ENCODE results near the gene CTXN3.

Gene CTXN3

GRCh38 chr5:127649018-127649439, at the start of gene CTXN3:
TSS of gene CTXN3 (plus strand) at chr5:127649082. CDS start at chr5:127657522, 8,440 bp downstream.
- no peak for DNase-seq (ENCODE audit: low spot score)

GRCh38 chr5:127599320-127599719, 49.6 kb upstream of the CTXN3 start:
- no peak for DNase-seq (ENCODE audit: low spot score)

GRCh38 chr5:127599847-127600246, 49.0 kb upstream of the CTXN3 start:
- DNase-seq (ENCODE audit: low spot score): no peak

GRCh38 chr5:127601111-127601510, 47.8 kb upstream of the CTXN3 start:
- no peak for DNase-seq (ENCODE audit: low spot score)

GRCh38 chr5:127601601-127602000, 47.3 kb upstream of the CTXN3 start:
- DNase-seq (ENCODE audit: low spot score): no peak

GRCh38 chr5:127602481-127602880, 46.4 kb upstream of the CTXN3 start:
- DNase-seq (ENCODE audit: low spot score): no peak

GRCh38 chr5:127602896-127603844, 45.7 kb upstream of the CTXN3 start:
- no peak for DNase-seq (ENCODE audit: low spot score)

- no peak for DNase-seq (ENCODE audit: low spot score)
Observed at GRCh38 chr5:127608077-127608660, 40.7 kb upstream of the CTXN3 start.

GRCh38 chr5:127609011-127609410, 39.9 kb upstream of the CTXN3 start:
- DNase-seq (ENCODE audit: low spot score): no peak

GRCh38 chr5:127609957-127610356, 38.9 kb upstream of the CTXN3 start:
- no peak for DNase-seq (ENCODE audit: low spot score)

GRCh38 chr5:127612441-127613141, 36.3 kb upstream of the CTXN3 start:
- no peak for DNase-seq (ENCODE audit: low spot score)

GRCh38 chr5:127615916-127616315, 33.0 kb upstream of the CTXN3 start:
- DNase-seq (ENCODE audit: low spot score): no peak

- DNase-seq (ENCODE audit: low spot score): no peak
Observed at GRCh38 chr5:127619908-127620479, 28.9 kb upstream of the CTXN3 start.

- DNase-seq (ENCODE audit: low spot score): no peak
Observed at GRCh38 chr5:127621601-127622325, 27.1 kb upstream of the CTXN3 start.

GRCh38 chr5:127634007-127634406, 14.9 kb upstream of the CTXN3 start:
- no peak for DNase-seq (ENCODE audit: low spot score)

- DNase-seq (ENCODE audit: low spot score): no peak
Observed at GRCh38 chr5:127639828-127640227, 9.1 kb upstream of the CTXN3 start.

GRCh38 chr5:127642949-127643348, 5.9 kb upstream of the CTXN3 start:
- no peak for DNase-seq (ENCODE audit: low spot score)

GRCh38 chr5:127643607-127644006, 5.3 kb upstream of the CTXN3 start:
- no peak for DNase-seq (ENCODE audit: low spot score)

- no peak for DNase-seq (ENCODE audit: low spot score)
Observed at GRCh38 chr5:127645300-127645726, 3.6 kb upstream of the CTXN3 start.

- DNase-seq (ENCODE audit: low spot score): no peak
Observed at GRCh38 chr5:127647361-127647958, 1.4 kb upstream of the CTXN3 start.

- DNase-seq (ENCODE audit: low spot score): no peak
Observed at GRCh38 chr5:127650022-127650421, 1.1 kb downstream of the CTXN3 start.
